Loucy (cell line): ENCODE measurements around the gene GCK.

Source experiments
- H2AFZ ChIP-seq: fragments of 200-600 bp; sonication (generic); 2 replicates; pipeline ENCODE4 v1.6.0; 2016; ENCODE audit warnings: antibody characterized with exemption, mild to moderate bottlenecking, low read length, moderate library complexity
- H3F3A ChIP-seq: fragments of 200-600 bp; 2 replicates; pipeline ENCODE4 v1.6.0; 2016; ENCODE audit warnings: antibody characterized with exemption, low read depth, mild to moderate bottlenecking
- H3K27me3 ChIP-seq: fragments of 200-600 bp; sonication (generic); 2 replicates; pipeline ENCODE4 v1.6.1; 2014; ENCODE audit warnings: low read length, mild to moderate bottlenecking; ENCODE audit not compliant: insufficient read depth, poor library complexity, severe bottlenecking
- H3K36me3 ChIP-seq: fragments of 200-600 bp; sonication (generic); 2 replicates; pipeline ENCODE4 v1.6.1; 2016; ENCODE audit warnings: low read length; ENCODE audit not compliant: insufficient read depth
- H3K4me1 ChIP-seq: fragments of 200-600 bp; sonication (generic); 2 replicates; pipeline ENCODE4 v1.5.1; 2014; ENCODE audit warnings: low read length, mild to moderate bottlenecking; ENCODE audit not compliant: insufficient read depth, poor library complexity, severe bottlenecking
- H3K4me2 ChIP-seq: fragments of 200-600 bp; sonication (generic); 2 replicates; pipeline ENCODE4 v1.6.0; 2014; ENCODE audit warnings: antibody characterized with exemption, low read length, low read depth, mild to moderate bottlenecking; ENCODE audit not compliant: poor library complexity, severe bottlenecking
- H3K4me3 ChIP-seq: fragments of 200-600 bp; sonication (generic); 2 replicates; pipeline ENCODE4 v1.5.1; 2014; ENCODE audit warnings: low read length, mild to moderate bottlenecking, mixed read lengths; ENCODE audit not compliant: poor library complexity, severe bottlenecking
- H3K79me2 ChIP-seq: fragments of 200-600 bp; sonication (generic); 2 replicates; pipeline ENCODE4 v1.6.1; 2014; ENCODE audit warnings: low read length; ENCODE audit not compliant: insufficient read depth
- H3K9ac ChIP-seq: fragments of 200-600 bp; sonication (generic); 2 replicates; pipeline ENCODE4 v1.6.0; 2014; ENCODE audit warnings: mild to moderate bottlenecking, low read depth, low read length, moderate library complexity; ENCODE audit not compliant: poor library complexity, severe bottlenecking
- H3K9me2 ChIP-seq: fragments of 200-600 bp; sonication (generic); replicated peaks from 2 replicates; pipeline ENCODE4 v1.6.1; 2016; ENCODE audit warnings: low read depth, low read length, mixed read lengths
- H3K9me3 ChIP-seq: fragments of 200-600 bp; sonication (generic); 2 replicates; pipeline ENCODE4 v1.6.1; 2014; ENCODE audit warnings: mild to moderate bottlenecking, antibody characterized with exemption, low read length, low read depth; ENCODE audit not compliant: insufficient read depth
- H4K20me1 ChIP-seq: fragments of 200-600 bp; sonication (generic); 2 replicates; pipeline ENCODE4 v1.6.0; 2014; ENCODE audit warnings: antibody characterized with exemption, low read length, mild to moderate bottlenecking; ENCODE audit not compliant: insufficient read depth, poor library complexity, severe bottlenecking
- CTCF ChIP-seq: fragments of 200-600 bp; sonication (generic); conservative IDR thresholded peaks from 2 replicates; pipeline ENCODE4 v1.5.1; 2014; ENCODE audit warnings: mild to moderate bottlenecking, antibody characterized with exemption, low read length
- EZH2phosphoT487 ChIP-seq: fragments of 200-600 bp; IDR thresholded peaks from 2 replicates; pipeline ENCODE4 v1.6.1; 2018; ENCODE audit warnings: antibody characterized with exemption, mild to moderate bottlenecking, moderate library complexity, borderline replicate concordance

Gene GCK

GRCh38 chr7:44236333-44236728, 47.1 kb upstream of the GCK start:
- TF ChIP-seq CTCF (no peak), EZH2phosphoT487 (no peak)
- H3K9me3 ChIP-seq = no peaks in the 10 kb centered on the region
- no peaks in the 10 kb centered on the region for H4K20me1 ChIP-seq
- peaks cover 3% of the 10 kb centered on the region for H3K4me1 ChIP-seq
- no peak overlapping the region for H3K4me3 ChIP-seq
- H3K9me2 ChIP-seq = no peaks in the 10 kb centered on the region
- no peak overlapping the region for H3K9ac ChIP-seq
- H3K36me3 ChIP-seq = no peaks in the 10 kb centered on the region
- no peak overlapping the region for H3K4me2 ChIP-seq
- no peaks in the 10 kb centered on the region for H3K79me2 ChIP-seq
- H3F3A ChIP-seq = no peaks in the 10 kb centered on the region
- H3K27me3 ChIP-seq = no peaks in the 10 kb centered on the region
- no peak overlapping the region for H2AFZ ChIP-seq

GRCh38 chr7:44235582-44236332, 46.5 kb upstream of the GCK start:
- Histone ChIP-seq H3K79me2 (no peaks in the 10 kb centered on the region), H3K9me2 (no peaks in the 10 kb centered on the region), H3K4me2 (no peak overlapping the region), H3K36me3 (no peaks in the 10 kb centered on the region), H3K4me1 (no peaks in the 10 kb centered on the region), H3K4me3 (no peak overlapping the region), H3K9me3 (no peaks in the 10 kb centered on the region), H3K9ac (no peak overlapping the region), H2AFZ (no peak overlapping the region), H3F3A (no peaks in the 10 kb centered on the region), H4K20me1 (no peaks in the 10 kb centered on the region), H3K27me3 (no peaks in the 10 kb centered on the region)
- TF ChIP-seq CTCF (no peak), EZH2phosphoT487 (no peak)

GRCh38 chr7:44235066-44235465, 45.8 kb upstream of the GCK start:
- TF ChIP-seq CTCF = no peak
- TF ChIP-seq EZH2phosphoT487 = no peak
- Histone ChIP-seq H3K4me2 (no peak overlapping the region), H3K9ac (no peak overlapping the region), H3K4me1 (no peaks in the 10 kb centered on the region), H3K27me3 (no peaks in the 10 kb centered on the region), H4K20me1 (no peaks in the 10 kb centered on the region), H3K9me2 (no peaks in the 10 kb centered on the region), H3F3A (no peaks in the 10 kb centered on the region), H3K36me3 (no peaks in the 10 kb centered on the region), H2AFZ (no peak overlapping the region), H3K9me3 (no peaks in the 10 kb centered on the region), H3K79me2 (no peaks in the 10 kb centered on the region), H3K4me3 (no peak overlapping the region)
